CD4-positive, CD25-positive, alpha-beta regulatory T cell (primary cell): ENCODE data around the gene R3HDM2. TPM values are rescaled to one million over a fixed set of nuclear protein-coding genes. Genes with fewer than 3 reads are reported as not detected.
"Not testable (repeated sequence)": the region's sequence is repeated elsewhere in the genome, so short reads cannot be mapped to it uniquely, and the experiment has no call there.

Source experiments
- ATAC-seq, 2 donors: fragments of 150-1000 bp; cut with Tn5 transposase; one replicate each; pipeline ENCODE4 v1.10.0; 2021; ENCODE audit warnings: low read depth in 2 of 2, moderate number of reproducible peaks in 2 of 2, moderate library complexity in 1 of 2
- DNase-seq, 3 donors: peaks; one replicate each; pipeline versions ENCODE4 v3.0.0 to v3.0.0-alpha.2; 2012 to 2022; ENCODE audit warnings: mixed read lengths in 1 of 3
- H3K27ac ChIP-seq: one replicate; pipeline ENCODE4 v1.7.0; 2013; ENCODE audit warnings: mild to moderate bottlenecking, low read length; ENCODE audit not compliant: insufficient read depth, poor library complexity, severe bottlenecking
- H3K27me3 ChIP-seq: one replicate; pipeline ENCODE4 v1.7.0; 2013; ENCODE audit warnings: low read length; ENCODE audit not compliant: control insufficient read depth, insufficient read depth
- H3K36me3 ChIP-seq: one replicate; pipeline ENCODE4 v1.7.0; 2013; ENCODE audit warnings: mild to moderate bottlenecking, low read length, moderate library complexity; ENCODE audit not compliant: control insufficient read depth, insufficient read depth
- H3K4me1 ChIP-seq: 2 replicates; pipeline ENCODE4 v1.7.0; 2013; ENCODE audit warnings: mild to moderate bottlenecking, low read length; ENCODE audit not compliant: insufficient read depth, control insufficient read depth, poor library complexity, severe bottlenecking
- H3K4me3 ChIP-seq: one replicate; pipeline ENCODE4 v1.7.0; 2013; ENCODE audit warnings: low read depth, mild to moderate bottlenecking, low read length, moderate library complexity
- H3K9me3 ChIP-seq, 2 experiments: 1 replicate in 1 of 2; 2 replicates in 1 of 2; pipeline ENCODE4 v1.7.0; 2013; ENCODE audit warnings: low read length in 2 of 2, mild to moderate bottlenecking in 1 of 2, moderate library complexity in 1 of 2; ENCODE audit not compliant: control insufficient read depth in 2 of 2
- H3K27ac Mint-ChIP-seq, 3 donors: one replicate each; pipeline ENCODE4 v1.8.0; 2020 to 2022; ENCODE audit warnings: mild to moderate bottlenecking in 3 of 3, mixed read lengths in 3 of 3, moderate library complexity in 2 of 3
- H3K27me3 Mint-ChIP-seq: one replicate; pipeline ENCODE4 v1.8.0; 2022; ENCODE audit warnings: mild to moderate bottlenecking, mixed read lengths
- H3K36me3 Mint-ChIP-seq: one replicate; pipeline ENCODE4 v1.8.0; 2020; ENCODE audit warnings: mixed read lengths
- H3K4me1 Mint-ChIP-seq, 4 donors: one replicate each; pipeline ENCODE4 v1.8.0; 2020 to 2022; ENCODE audit warnings: mixed read lengths in 4 of 4, mild to moderate bottlenecking in 1 of 4
- H3K4me3 Mint-ChIP-seq, 4 donors: one replicate each; pipeline ENCODE4 v1.8.0; 2020 to 2022; ENCODE audit warnings: mild to moderate bottlenecking in 4 of 4, mixed read lengths in 4 of 4, moderate library complexity in 3 of 4
- H3K9me3 Mint-ChIP-seq, 7 donors: one replicate each; pipeline ENCODE4 v1.8.0; 2020 to 2022; ENCODE audit warnings: mixed read lengths in 7 of 7, mild to moderate bottlenecking in 3 of 7, moderate library complexity in 2 of 7
- polyA plus RNA-seq, 4 donors: library from polyadenylated mRNA; unstranded; fragments of 300-500 nt; fragmentation: Illumina TruSeq; gene quantifications; one replicate each; pipeline ENCODE4 v1.2.3, GENCODE V29; 2021
- total RNA-seq: library from RNA; stranded (reverse); gene quantifications from one replicate; pipeline ENCODE4 v1.2.3, GENCODE V29; 2022

Gene R3HDM2
- total and polyA plus RNA-seq, 5 donors from 2014 or later, result 6.0 to 115 (median 8.1) TPM

GRCh38 chr12:57449375-57449774, 18.5 kb upstream of the R3HDM2 start:
- Histone ChIP-seq H3K36me3 (no peaks in the 10 kb centered on the region), H3K27ac (no peak overlapping the region), H3K27me3 (no peaks in the 10 kb centered on the region), H3K4me3 (no peak overlapping the region), H3K9me3 (no peaks in the 10 kb centered on the region), H3K4me1 (no peaks in the 10 kb centered on the region)
- H3K27me3 Mint-ChIP-seq, result peaks cover 10% of the 10 kb centered on the region
- ATAC-seq (no peak), DNase-seq (no peak)
- no peak overlapping the region for H3K27ac Mint-ChIP-seq
- H3K4me3 Mint-ChIP-seq, result no peak overlapping the region
- no peaks in the 10 kb centered on the region for H3K36me3 Mint-ChIP-seq
- H3K9me3 Mint-ChIP-seq, result no peaks in the 10 kb centered on the region
- H3K4me1 Mint-ChIP-seq, result peaks cover 0 to 4% (median 0%) of the 10 kb centered on the region in 4 donors

GRCh38 chr12:57448669-57449068, 17.8 kb upstream of the R3HDM2 start:
- Histone ChIP-seq H3K4me1 (no peaks in the 10 kb centered on the region), H3K36me3 (no peaks in the 10 kb centered on the region), H3K27me3 (no peaks in the 10 kb centered on the region), H3K27ac (no peak overlapping the region), H3K9me3 (no peaks in the 10 kb centered on the region), H3K4me3 (no peak overlapping the region)
- H3K9me3 Mint-ChIP-seq, result no peaks in the 10 kb centered on the region
- peaks cover 0 to 4% (median 0%) of the 10 kb centered on the region in 4 donors for H3K4me1 Mint-ChIP-seq
- ATAC-seq (no peak), DNase-seq (no peak)
- H3K27me3 Mint-ChIP-seq, result peaks cover 10% of the 10 kb centered on the region
- no peak overlapping the region for H3K4me3 Mint-ChIP-seq
- H3K27ac Mint-ChIP-seq, result no peak overlapping the region
- no peaks in the 10 kb centered on the region for H3K36me3 Mint-ChIP-seq

GRCh38 chr12:57446292-57446960, 15.6 kb upstream of the R3HDM2 start:
- H3K4me3 ChIP-seq, result no peak overlapping the region
- no peak for ATAC-seq

GRCh38 chr12:57444744-57445143, 13.9 kb upstream of the R3HDM2 start:
- Mint-ChIP-seq H3K27ac (no peak overlapping the region), H3K4me1 (peaks cover 0 to 4% (median 0%) of the 10 kb centered on the region in 4 donors), H3K27me3 (peaks cover 20% of the 10 kb centered on the region), H3K36me3 (peaks cover 7% of the 10 kb centered on the region), H3K9me3 (peaks cover 3 to 10% (median 5%) of the 10 kb centered on the region in 7 donors), H3K4me3 (no peak overlapping the region)
- no peaks in the 10 kb centered on the region for H3K27me3 ChIP-seq
- no peaks in the 10 kb centered on the region for H3K36me3 ChIP-seq
- no peak overlapping the region for H3K4me3 ChIP-seq
- no peaks in the 10 kb centered on the region for H3K4me1 ChIP-seq
- peaks cover 2 to 5% of the 10 kb centered on the region in 2 experiments for H3K9me3 ChIP-seq
- no peak overlapping the region for H3K27ac ChIP-seq
- DNase-seq (no peak), ATAC-seq (no peak)

More at GRCh38 chr12:57446292-57446960, 15.6 kb upstream of the R3HDM2 start:
- H3K36me3 ChIP-seq, result no peaks in the 10 kb centered on the region
- H3K36me3 Mint-ChIP-seq, result peaks cover 7% of the 10 kb centered on the region
- no peak overlapping the region for H3K27ac Mint-ChIP-seq
- no peak for DNase-seq
- H3K4me1 ChIP-seq, result no peaks in the 10 kb centered on the region
- peaks cover under 1 to 5% of the 10 kb centered on the region in 2 experiments for H3K9me3 ChIP-seq
- H3K27me3 ChIP-seq, result no peaks in the 10 kb centered on the region
- H3K4me1 Mint-ChIP-seq, result peaks cover 0 to 4% (median 0%) of the 10 kb centered on the region in 4 donors
- H3K27ac ChIP-seq, result no peak overlapping the region
- H3K9me3 Mint-ChIP-seq, result peaks cover 1 to 6% (median 4%) of the 10 kb centered on the region in 7 donors
- no peak overlapping the region for H3K4me3 Mint-ChIP-seq
- peaks cover 18% of the 10 kb centered on the region for H3K27me3 Mint-ChIP-seq

GRCh38 chr12:57444337-57444736, 13.5 kb upstream of the R3HDM2 start:
- not testable (repeated sequence) for H3K9me3 Mint-ChIP-seq, H3K4me3 ChIP-seq, H3K27ac ChIP-seq, H3K4me1 Mint-ChIP-seq, DNase-seq, H3K4me1 ChIP-seq, H3K9me3 ChIP-seq, H3K36me3 Mint-ChIP-seq, H3K27me3 ChIP-seq, H3K36me3 ChIP-seq, H3K4me3 Mint-ChIP-seq, H3K27ac Mint-ChIP-seq, ATAC-seq
- H3K27me3 Mint-ChIP-seq, result peaks cover 20% of the 10 kb centered on the region

- H3K36me3 ChIP-seq, result no peaks in the 10 kb centered on the region
- no peak overlapping the region for H3K27ac ChIP-seq
- no peak overlapping the region for H3K4me3 ChIP-seq
- Mint-ChIP-seq H3K27me3 (peaks cover 28% of the 10 kb centered on the region), H3K4me1 (peaks cover 0 to 4% (median 0%) of the 10 kb centered on the region in 4 donors), H3K9me3 (peaks cover 3 to 10% (median 5%) of the 10 kb centered on the region in 7 donors), H3K27ac (no peak overlapping the region), H3K36me3 (peaks cover 7% of the 10 kb centered on the region), H3K4me3 (no peak overlapping the region)
- no peak for DNase-seq
- no peak for ATAC-seq
- peaks cover 2 to 5% of the 10 kb centered on the region in 2 experiments for H3K9me3 ChIP-seq
- no peaks in the 10 kb centered on the region for H3K4me1 ChIP-seq
- H3K27me3 ChIP-seq, result peaks cover 4% of the 10 kb centered on the region
Measured at GRCh38 chr12:57441846-57442427, 11.1 kb upstream of the R3HDM2 start.

- H3K9me3 ChIP-seq, H3K27me3 ChIP-seq, H3K27ac ChIP-seq: not testable (repeated sequence)
Measured at GRCh38 chr12:57441393-57441792, 10.6 kb upstream of the R3HDM2 start.

More at GRCh38 chr12:57441393-57441792, 10.6 kb upstream of the R3HDM2 start:
- H3K4me1 Mint-ChIP-seq, ATAC-seq, H3K36me3 Mint-ChIP-seq, H3K4me3 Mint-ChIP-seq, H3K4me1 ChIP-seq, H3K36me3 ChIP-seq, H3K27ac Mint-ChIP-seq, H3K4me3 ChIP-seq, H3K9me3 Mint-ChIP-seq, DNase-seq: not testable (repeated sequence)
- H3K27me3 Mint-ChIP-seq, result peaks cover 28% of the 10 kb centered on the region
